Measurements from ENCODE around the gene RITA1.
A peak's percentile ranks its signal among the peaks of the same experiment; 100 is the strongest.

Gene RITA1

GRCh38 chr12:113228394-113229028 is 43.0 kb downstream of the RITA1 start:
- H3K27me3 Mint-ChIP-seq = no peaks in the 10 kb centered on the region
- H3K4me3 Mint-ChIP-seq = no peak overlapping the region
- peaks cover 5 to 7% of the 10 kb centered on the region in 2 donors for H3K4me1 Mint-ChIP-seq (ENCODE audit: low read depth in 2 of 2)
- no peak for ATAC-seq (replicated peaks)
- peaks cover 16% of the 10 kb centered on the region for H3K36me3 Mint-ChIP-seq (ENCODE audit: insufficient read depth)
- DNase-seq = no peak
- no peaks in the 10 kb centered on the region for H3K9me3 Mint-ChIP-seq
- peak overlapping the region in 1 of 2 donors; percentile 49 for H3K27ac Mint-ChIP-seq

- peaks cover 16% of the 10 kb centered on the region for H3K36me3 Mint-ChIP-seq (ENCODE audit: insufficient read depth)
- ATAC-seq (replicated peaks) (no peak), DNase-seq (no peak)
- peaks cover 5 to 9% of the 10 kb centered on the region in 2 donors for H3K4me1 Mint-ChIP-seq (ENCODE audit: low read depth in 2 of 2)
- peak overlapping the region in 1 of 2 donors; percentile 63 for H3K27ac Mint-ChIP-seq
- H3K27me3 Mint-ChIP-seq = no peaks in the 10 kb centered on the region
- H3K9me3 Mint-ChIP-seq = no peaks in the 10 kb centered on the region
- no peak overlapping the region for H3K4me3 Mint-ChIP-seq
Observed at GRCh38 chr12:113230315-113231234, 45.1 kb downstream of the RITA1 start.

- H3K4me3 Mint-ChIP-seq = no peak overlapping the region
- peaks cover 16% of the 10 kb centered on the region for H3K36me3 Mint-ChIP-seq (ENCODE audit: insufficient read depth)
- ATAC-seq (replicated peaks) = no peak
- H3K4me1 Mint-ChIP-seq (ENCODE audit: low read depth in 2 of 2) = peaks cover 5 to 10% of the 10 kb centered on the region in 2 donors
- H3K9me3 Mint-ChIP-seq = no peaks in the 10 kb centered on the region
- DNase-seq = no peak
- no peaks in the 10 kb centered on the region for H3K27me3 Mint-ChIP-seq
- H3K27ac Mint-ChIP-seq = no peak overlapping the region
Observed at GRCh38 chr12:113231235-113232088, 45.9 kb downstream of the RITA1 start.

- Mint-ChIP-seq H3K27me3 (no peaks in the 10 kb centered on the region), H3K9me3 (no peaks in the 10 kb centered on the region), H3K4me1 (ENCODE audit: low read depth in 2 of 2) (peaks cover 5 to 10% of the 10 kb centered on the region in 2 donors), H3K4me3 (peak overlapping the region in 1 of 2 donors; percentile 87), H3K27ac (peak overlapping the region in 1 of 2 donors; percentile 90), H3K36me3 (ENCODE audit: insufficient read depth) (peaks cover 16% of the 10 kb centered on the region)
- DNase-seq (no peak), ATAC-seq (replicated peaks) (no peak)
Observed at GRCh38 chr12:113232089-113232839, 46.7 kb downstream of the RITA1 start.

- H3K9me3 Mint-ChIP-seq = no peaks in the 10 kb centered on the region
- peak; percentile 91 for ATAC-seq (replicated peaks)
- H3K27me3 Mint-ChIP-seq = no peaks in the 10 kb centered on the region
- peak overlapping the region; percentile 62 to 87 for H3K4me3 Mint-ChIP-seq
- peak overlapping the region; percentile 49 to 90 for H3K27ac Mint-ChIP-seq
- peak; percentile 23 to 66 (median 27) for DNase-seq
- peaks cover 16% of the 10 kb centered on the region for H3K36me3 Mint-ChIP-seq (ENCODE audit: insufficient read depth)
- peaks cover 5 to 9% of the 10 kb centered on the region in 2 donors for H3K4me1 Mint-ChIP-seq (ENCODE audit: low read depth in 2 of 2)
Observed at GRCh38 chr12:113232840-113233585, 47.5 kb downstream of the RITA1 start.

- H3K27me3 Mint-ChIP-seq = no peaks in the 10 kb centered on the region
- H3K4me3 Mint-ChIP-seq = no peak overlapping the region
- ATAC-seq (replicated peaks) (no peak), DNase-seq (no peak)
- peak overlapping the region in 1 of 2 donors; percentile 90 for H3K27ac Mint-ChIP-seq
- H3K4me1 Mint-ChIP-seq (ENCODE audit: low read depth in 2 of 2) = peaks cover 5 to 8% of the 10 kb centered on the region in 2 donors
- no peaks in the 10 kb centered on the region for H3K9me3 Mint-ChIP-seq
- H3K36me3 Mint-ChIP-seq (ENCODE audit: insufficient read depth) = peaks cover 16% of the 10 kb centered on the region
Observed at GRCh38 chr12:113233967-113234366, 48.4 kb downstream of the RITA1 start.

GRCh38 chr12:113234483-113234882 is 49.0 kb downstream of the RITA1 start:
- no peak for DNase-seq
- H3K27me3 Mint-ChIP-seq = no peaks in the 10 kb centered on the region
- H3K4me1 Mint-ChIP-seq (ENCODE audit: low read depth in 2 of 2) = peaks cover 5 to 8% of the 10 kb centered on the region in 2 donors
- H3K4me3 Mint-ChIP-seq = no peak overlapping the region
- no peaks in the 10 kb centered on the region for H3K9me3 Mint-ChIP-seq
- peak overlapping the region in 1 of 2 donors; percentile 90 for H3K27ac Mint-ChIP-seq
- ATAC-seq (replicated peaks) = no peak
- H3K36me3 Mint-ChIP-seq (ENCODE audit: insufficient read depth) = peaks cover 17% of the 10 kb centered on the region

- ATAC-seq (replicated peaks) (no peak), DNase-seq (no peak)
- peaks cover 0 to 4% of the 10 kb centered on the region in 2 donors for H3K4me1 Mint-ChIP-seq (ENCODE audit: low read depth in 2 of 2)
- H3K9me3 Mint-ChIP-seq = no peaks in the 10 kb centered on the region
- H3K27me3 Mint-ChIP-seq = no peaks in the 10 kb centered on the region
- peaks cover 10% of the 10 kb centered on the region for H3K36me3 Mint-ChIP-seq (ENCODE audit: insufficient read depth)
- no peak overlapping the region for H3K27ac Mint-ChIP-seq
- H3K4me3 Mint-ChIP-seq = no peak overlapping the region
Observed at GRCh38 chr12:113235976-113236375, 50.5 kb downstream of the RITA1 start.

- DNase-seq (no peak), ATAC-seq (replicated peaks) (no peak)
- Mint-ChIP-seq H3K27ac (no peak overlapping the region), H3K4me3 (no peak overlapping the region), H3K4me1 (ENCODE audit: low read depth in 2 of 2) (peaks cover 0 to 4% of the 10 kb centered on the region in 2 donors), H3K27me3 (no peaks in the 10 kb centered on the region), H3K36me3 (ENCODE audit: insufficient read depth) (peaks cover 5% of the 10 kb centered on the region), H3K9me3 (no peaks in the 10 kb centered on the region)
Observed at GRCh38 chr12:113236539-113237399, 51.2 kb downstream of the RITA1 start.

GRCh38 chr12:113237748-113238147 is 52.2 kb downstream of the RITA1 start:
- no peaks in the 10 kb centered on the region for H3K9me3 Mint-ChIP-seq
- no peak overlapping the region for H3K4me3 Mint-ChIP-seq
- no peak overlapping the region for H3K27ac Mint-ChIP-seq
- no peaks in the 10 kb centered on the region for H3K27me3 Mint-ChIP-seq
- peaks cover 0 to 4% of the 10 kb centered on the region in 2 donors for H3K4me1 Mint-ChIP-seq (ENCODE audit: low read depth in 2 of 2)
- ATAC-seq (replicated peaks) = no peak
- peaks cover 5% of the 10 kb centered on the region for H3K36me3 Mint-ChIP-seq (ENCODE audit: insufficient read depth)
- DNase-seq = no peak

- ATAC-seq (replicated peaks) (no peak), DNase-seq (no peak)
- Mint-ChIP-seq H3K9me3 (no peaks in the 10 kb centered on the region), H3K27ac (no peak overlapping the region), H3K36me3 (ENCODE audit: insufficient read depth) (peaks cover 5% of the 10 kb centered on the region), H3K4me1 (ENCODE audit: low read depth in 2 of 2) (peaks cover 0 to 4% of the 10 kb centered on the region in 2 donors), H3K27me3 (no peaks in the 10 kb centered on the region), H3K4me3 (no peak overlapping the region)
Observed at GRCh38 chr12:113238309-113238708, 52.8 kb downstream of the RITA1 start.
